ENCODE results near the gene AHI1. TPM values are rescaled to one million over a fixed set of nuclear protein-coding genes. Genes with fewer than 3 reads are reported as not detected.

Gene AHI1
- total RNA-seq: 10 to 100 TPM; 25.3 to 35.5 (median 32.8) TPM

GRCh38 chr6:135497412-135498184 is at the start of gene AHI1:
AHI1 (minus strand) TSS chr6:135497740; CDS start chr6:135492237, 5,503 bp downstream.
- ATAC-seq: peak; percentile 86 to 87
- DNase-seq: peak; percentile 85
- peaks cover 9% of the 10 kb centered on the region for H3K4me1 Mint-ChIP-seq (ENCODE audit: low read depth)
- H3K27me3 Mint-ChIP-seq (ENCODE audit: low read depth): no peaks in the 10 kb centered on the region
- H3K4me3 Mint-ChIP-seq: no peak within 1 kb of the TSS
- H3K36me3 Mint-ChIP-seq (ENCODE audit: insufficient read depth): peaks cover 15% of the 10 kb centered on the region
- no peaks in the 10 kb centered on the region for H3K9me3 Mint-ChIP-seq

GRCh38 chr6:135546680-135547418 is 49.3 kb upstream of the AHI1 start:
- Mint-ChIP-seq H3K4me3 (no peak overlapping the region), H3K36me3 (ENCODE audit: insufficient read depth) (no peaks in the 10 kb centered on the region), H3K9me3 (no peaks in the 10 kb centered on the region), H3K4me1 (ENCODE audit: low read depth) (no peaks in the 10 kb centered on the region), H3K27me3 (ENCODE audit: low read depth) (peaks cover 6% of the 10 kb centered on the region)
- DNase-seq: no peak
- ATAC-seq: no peak

GRCh38 chr6:135546206-135546605 is 48.7 kb upstream of the AHI1 start:
- no peak for ATAC-seq

GRCh38 chr6:135540207-135540840 is 42.8 kb upstream of the AHI1 start:
- Mint-ChIP-seq H3K4me3 (no peak overlapping the region), H3K9me3 (no peaks in the 10 kb centered on the region), H3K36me3 (ENCODE audit: insufficient read depth) (no peaks in the 10 kb centered on the region), H3K4me1 (ENCODE audit: low read depth) (peaks cover 19% of the 10 kb centered on the region), H3K27me3 (ENCODE audit: low read depth) (peaks cover 9% of the 10 kb centered on the region)
- ATAC-seq (no peak), DNase-seq (no peak)

More at GRCh38 chr6:135546206-135546605, 48.7 kb upstream of the AHI1 start:
- peaks cover 6% of the 10 kb centered on the region for H3K27me3 Mint-ChIP-seq (ENCODE audit: low read depth)
- H3K4me3 Mint-ChIP-seq: no peak overlapping the region
- H3K36me3 Mint-ChIP-seq (ENCODE audit: insufficient read depth): no peaks in the 10 kb centered on the region
- no peaks in the 10 kb centered on the region for H3K4me1 Mint-ChIP-seq (ENCODE audit: low read depth)
- H3K9me3 Mint-ChIP-seq: no peaks in the 10 kb centered on the region
- no peak for DNase-seq

- DNase-seq: peak; percentile 7
- Mint-ChIP-seq H3K4me1 (ENCODE audit: low read depth) (peaks cover 19% of the 10 kb centered on the region), H3K4me3 (no peak overlapping the region), H3K9me3 (no peaks in the 10 kb centered on the region), H3K36me3 (ENCODE audit: insufficient read depth) (no peaks in the 10 kb centered on the region), H3K27me3 (ENCODE audit: low read depth) (peaks cover 9% of the 10 kb centered on the region)
- ATAC-seq: peak; percentile 92 to 94
Measured at GRCh38 chr6:135537741-135538301, 40.3 kb upstream of the AHI1 start.

- H3K27me3 Mint-ChIP-seq (ENCODE audit: low read depth): peaks cover 3% of the 10 kb centered on the region
- no peaks in the 10 kb centered on the region for H3K9me3 Mint-ChIP-seq
- ATAC-seq: no peak
- peaks cover 19% of the 10 kb centered on the region for H3K4me1 Mint-ChIP-seq (ENCODE audit: low read depth)
- no peak overlapping the region for H3K4me3 Mint-ChIP-seq
- no peak for DNase-seq
- H3K36me3 Mint-ChIP-seq (ENCODE audit: insufficient read depth): no peaks in the 10 kb centered on the region
Measured at GRCh38 chr6:135535989-135536414, 38.5 kb upstream of the AHI1 start.

GRCh38 chr6:135534773-135535380 is 37.3 kb upstream of the AHI1 start:
- no peaks in the 10 kb centered on the region for H3K9me3 Mint-ChIP-seq
- H3K4me1 Mint-ChIP-seq (ENCODE audit: low read depth): peaks cover 19% of the 10 kb centered on the region
- no peak for ATAC-seq
- no peak for DNase-seq
- H3K4me3 Mint-ChIP-seq: no peak overlapping the region
- no peaks in the 10 kb centered on the region for H3K27me3 Mint-ChIP-seq (ENCODE audit: low read depth)
- H3K36me3 Mint-ChIP-seq (ENCODE audit: insufficient read depth): no peaks in the 10 kb centered on the region

GRCh38 chr6:135532559-135532958 is 35.0 kb upstream of the AHI1 start:
- Mint-ChIP-seq H3K36me3 (ENCODE audit: insufficient read depth) (no peaks in the 10 kb centered on the region), H3K27me3 (ENCODE audit: low read depth) (no peaks in the 10 kb centered on the region), H3K9me3 (no peaks in the 10 kb centered on the region), H3K4me1 (ENCODE audit: low read depth) (peaks cover 10% of the 10 kb centered on the region), H3K4me3 (no peak overlapping the region)
- no peak for DNase-seq
- ATAC-seq: no peak

GRCh38 chr6:135531954-135532490 is 34.5 kb upstream of the AHI1 start:
- no peak overlapping the region for H3K4me3 Mint-ChIP-seq
- no peaks in the 10 kb centered on the region for H3K9me3 Mint-ChIP-seq
- DNase-seq: no peak
- no peak for ATAC-seq
- peaks cover 7% of the 10 kb centered on the region for H3K4me1 Mint-ChIP-seq (ENCODE audit: low read depth)
- H3K36me3 Mint-ChIP-seq (ENCODE audit: insufficient read depth): no peaks in the 10 kb centered on the region
- no peaks in the 10 kb centered on the region for H3K27me3 Mint-ChIP-seq (ENCODE audit: low read depth)

GRCh38 chr6:135530113-135530512 is 32.6 kb upstream of the AHI1 start:
- no peaks in the 10 kb centered on the region for H3K9me3 Mint-ChIP-seq
- H3K4me3 Mint-ChIP-seq: no peak overlapping the region
- no peaks in the 10 kb centered on the region for H3K36me3 Mint-ChIP-seq (ENCODE audit: insufficient read depth)
- DNase-seq (no peak), ATAC-seq (no peak)
- H3K27me3 Mint-ChIP-seq (ENCODE audit: low read depth): no peaks in the 10 kb centered on the region
- H3K4me1 Mint-ChIP-seq (ENCODE audit: low read depth): no peaks in the 10 kb centered on the region

- no peaks in the 10 kb centered on the region for H3K36me3 Mint-ChIP-seq (ENCODE audit: insufficient read depth)
- DNase-seq (no peak), ATAC-seq (no peak)
- no peaks in the 10 kb centered on the region for H3K9me3 Mint-ChIP-seq
- no peaks in the 10 kb centered on the region for H3K4me1 Mint-ChIP-seq (ENCODE audit: low read depth)
- H3K4me3 Mint-ChIP-seq: no peak overlapping the region
- H3K27me3 Mint-ChIP-seq (ENCODE audit: low read depth): no peaks in the 10 kb centered on the region
Measured at GRCh38 chr6:135527960-135528249, 30.4 kb upstream of the AHI1 start.

GRCh38 chr6:135527116-135527959 is 29.8 kb upstream of the AHI1 start:
- H3K4me1 Mint-ChIP-seq (ENCODE audit: low read depth): no peaks in the 10 kb centered on the region
- ATAC-seq (no peak), DNase-seq (no peak)
- H3K36me3 Mint-ChIP-seq (ENCODE audit: insufficient read depth): no peaks in the 10 kb centered on the region
- H3K4me3 Mint-ChIP-seq: no peak overlapping the region
- no peaks in the 10 kb centered on the region for H3K27me3 Mint-ChIP-seq (ENCODE audit: low read depth)
- H3K9me3 Mint-ChIP-seq: no peaks in the 10 kb centered on the region

GRCh38 chr6:135525594-135525993 is 28.1 kb upstream of the AHI1 start:
- Mint-ChIP-seq H3K27me3 (ENCODE audit: low read depth) (no peaks in the 10 kb centered on the region), H3K4me3 (no peak overlapping the region), H3K4me1 (ENCODE audit: low read depth) (no peaks in the 10 kb centered on the region), H3K9me3 (no peaks in the 10 kb centered on the region), H3K36me3 (ENCODE audit: insufficient read depth) (no peaks in the 10 kb centered on the region)
- no peak for DNase-seq
- ATAC-seq: no peak
